Common myeloid progenitor, CD34-positive (primary cell): Measurements from ENCODE around the gene CBLIF.

Source experiments
- CTCF ChIA-PET: fragments of 350-600 bp; sonication (Branson Sonifier 250); formaldehyde crosslinking; loops from one replicate; lab custom pipeline; 2021; ENCODE audit warnings: antibody characterized with exemption; lab: Charles Lee
- POLR2A ChIA-PET: fragments of 350-600 bp; sonication (Branson Sonifier 250); formaldehyde crosslinking; loops from one replicate; lab custom pipeline; 2021; ENCODE audit warnings: antibody characterized with exemption; lab: Charles Lee
- DNase-seq, 3 donors: peaks; one replicate each; pipeline versions ENCODE4 v3.0.0 to v3.0.0-alpha.2; 2013
- H3K27ac ChIP-seq, 2 experiments: 1 replicate in 1 of 2; 2 replicates in 1 of 2; pipeline ENCODE4 v1.7.0; 2013; ENCODE audit warnings: inconsistent platforms in 2 of 2, low read length in 2 of 2, mild to moderate bottlenecking in 2 of 2, low read depth in 1 of 2, moderate library complexity in 1 of 2; ENCODE audit not compliant: severe bottlenecking in 2 of 2, insufficient read depth in 1 of 2, poor library complexity in 1 of 2
- H3K27me3 ChIP-seq, 5 experiments: replicated peaks in 2 of 5; 1 replicate in 3 of 5; 2 replicates in 2 of 5; pipeline versions ENCODE4 v1.6.1 to v1.7.0; 2013; ENCODE audit warnings: low read length in 4 of 5, mild to moderate bottlenecking in 2 of 5, moderate library complexity in 2 of 5, inconsistent platforms in 1 of 5; ENCODE audit not compliant: insufficient read depth in 5 of 5, control insufficient read depth in 4 of 5
- H3K36me3 ChIP-seq, 4 experiments: 1 replicate in 2 of 4; 2 replicates in 2 of 4; pipeline versions ENCODE4 v1.6.1 to v1.7.0; 2013; ENCODE audit warnings: low read length in 3 of 4, control low read depth in 1 of 4, mild to moderate bottlenecking in 1 of 4; ENCODE audit not compliant: control insufficient read depth in 4 of 4, insufficient read depth in 4 of 4
- H3K4me1 ChIP-seq, 4 experiments: 1 replicate in 3 of 4; 2 replicates in 1 of 4; pipeline versions ENCODE4 v1.6.1 to v1.7.1; 2013; ENCODE audit warnings: low read length in 3 of 4, mild to moderate bottlenecking in 3 of 4, control low read depth in 1 of 4, inconsistent platforms in 1 of 4, moderate library complexity in 1 of 4; ENCODE audit not compliant: control insufficient read depth in 4 of 4, insufficient read depth in 4 of 4; ENCODE audit errors: control extremely low read depth in 1 of 4
- H3K4me3 ChIP-seq, 7 experiments: 1 replicate in 4 of 7; 2 replicates in 3 of 7; pipeline versions ENCODE4 v1.5.1 to v1.7.0; 2013; ENCODE audit warnings: mild to moderate bottlenecking in 7 of 7, low read length in 6 of 7, moderate library complexity in 6 of 7, inconsistent platforms in 2 of 7, low read depth in 2 of 7, control low read depth in 1 of 7; ENCODE audit not compliant: insufficient read depth in 4 of 7, control insufficient read depth in 1 of 7; ENCODE audit errors: extremely low read depth in 1 of 7
- H3K9me3 ChIP-seq, 5 experiments: 1 replicate in 4 of 5; 2 replicates in 1 of 5; pipeline versions ENCODE4 v1.6.1 to v1.7.1; 2013; ENCODE audit warnings: low read length in 4 of 5, mild to moderate bottlenecking in 2 of 5, inconsistent platforms in 1 of 5, low read depth in 1 of 5, moderate library complexity in 1 of 5; ENCODE audit not compliant: control insufficient read depth in 4 of 5, insufficient read depth in 2 of 5; ENCODE audit errors: control extremely low read depth in 1 of 5
- WGBS: methylation state at CpG from one replicate; pipeline ENCODE4 v1.1.5; 2013; ENCODE audit not compliant: insufficient coverage; 5-methylcytosine and 5-hydroxymethylcytosine counted together

The CBLIF gene

GRCh38 chr11:59802639-59803176 is 42.6 kb downstream of the CBLIF start:
- Histone ChIP-seq H3K27ac (no peak overlapping the region), H3K36me3 (peaks cover 2 to 69% (median 15%) of the 10 kb centered on the region in 4 experiments)

DNA sequence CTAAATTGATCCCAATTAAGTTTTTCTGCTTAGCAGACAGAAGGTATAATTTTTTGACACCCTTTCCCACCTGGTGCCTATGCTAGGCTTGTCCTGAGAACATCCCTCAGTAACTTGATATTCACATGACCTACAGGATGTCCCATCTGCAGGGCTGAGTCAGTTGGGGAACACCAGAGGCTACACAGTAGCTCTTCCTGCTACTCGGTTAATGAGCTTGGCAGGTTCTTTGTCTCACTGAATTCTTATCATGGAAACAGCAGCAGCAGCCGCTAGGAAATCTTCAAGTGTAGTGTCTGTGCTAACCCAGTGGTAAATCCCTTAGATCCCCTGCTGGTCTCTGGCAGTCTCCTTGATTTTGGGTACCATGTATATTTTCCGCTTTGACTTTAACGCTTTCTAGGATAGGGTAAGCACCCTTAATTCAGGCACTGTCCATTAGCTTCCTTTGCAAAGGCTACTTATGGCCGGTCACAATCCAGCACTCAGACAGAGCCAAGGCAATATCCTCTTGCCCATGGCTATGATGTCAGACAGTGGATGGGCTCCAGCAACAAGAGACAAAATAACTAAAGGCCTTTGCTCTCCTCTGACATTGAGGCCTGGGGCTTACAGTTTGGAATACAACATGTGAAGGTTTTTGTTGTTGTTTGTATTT is 43.2 kb downstream of the CBLIF start:
- Histone ChIP-seq H3K4me3 (no peak overlapping the region), H3K27me3 (no peaks in the 10 kb centered on the region), H3K4me1 (peaks cover 2 to 27% (median 21%) of the 10 kb centered on the region in 4 experiments), H3K9me3 (no peaks in the 10 kb centered on the region), H3K27ac (no peak overlapping the region), H3K36me3 (peaks cover 2 to 69% (median 17%) of the 10 kb centered on the region in 4 experiments)
- DNase-seq = peak in 2 of 3 donors; percentile 18 to 28
- CTCF ChIA-PET = interaction anchor here (0.9 to 3.2 kb wide), 21 partner anchors 8 to 449 kb away, joined by 3 to 74 read pairs (median 6); partner anchors contain the start of genes MRPL16 and STX3
- POLR2A ChIA-PET = interaction anchor here (0.6 to 1.2 kb wide), 3 partner anchors 48 to 274 kb away, joined by 3 to 5 read pairs (median 4); partner anchors contain the start of gene STX3
- WGBS = 68% methylated on average over 5 of the region's 5 CpGs

More at GRCh38 chr11:59802639-59803176, 42.6 kb downstream of the CBLIF start:
- Histone ChIP-seq H3K27me3 (no peaks in the 10 kb centered on the region), H3K4me3 (no peak overlapping the region), H3K9me3 (no peaks in the 10 kb centered on the region), H3K4me1 (peaks cover 6 to 33% (median 26%) of the 10 kb centered on the region in 4 experiments)
- WGBS = 8% methylated on average over 2 of the region's 4 CpGs
- DNase-seq = peak; percentile 66 to 75 (median 75)
- ChIA-PET POLR2A (interaction anchor here (1.2 kb wide), 1 partner anchor 48 kb away, joined by 5 read pairs; the partner anchor contains the start of gene STX3), CTCF (interaction anchor here (0.9 to 8.0 kb wide), 10 partner anchors 10 to 76 kb away, joined by 3 to 74 read pairs (median 12); partner anchors contain the start of gene STX3)

GRCh38 chr11:59801160-59801706 is 44.1 kb downstream of the CBLIF start:
- DNase-seq = no peak
- no peak overlapping the region for H3K27ac ChIP-seq
- 93% methylated on average over 2 of the region's 2 CpGs for WGBS
- ChIA-PET POLR2A (interaction anchor here (0.6 to 1.2 kb wide), 2 partner anchors 47 to 273 kb away, joined by 3 to 5 read pairs; partner anchors contain the start of gene STX3), CTCF (interaction anchor here (1.1 to 3.2 kb wide), 21 partner anchors 8 to 450 kb away, joined by 3 to 74 read pairs (median 6); partner anchors contain the start of genes MRPL16 and STX3)
- H3K4me3 ChIP-seq = no peak overlapping the region
- H3K9me3 ChIP-seq = no peaks in the 10 kb centered on the region
- no peaks in the 10 kb centered on the region for H3K27me3 ChIP-seq
- peaks cover 0 to 20% (median 15%) of the 10 kb centered on the region in 4 experiments for H3K4me1 ChIP-seq
- peaks cover 2 to 65% (median 15%) of the 10 kb centered on the region in 4 experiments for H3K36me3 ChIP-seq

DNA sequence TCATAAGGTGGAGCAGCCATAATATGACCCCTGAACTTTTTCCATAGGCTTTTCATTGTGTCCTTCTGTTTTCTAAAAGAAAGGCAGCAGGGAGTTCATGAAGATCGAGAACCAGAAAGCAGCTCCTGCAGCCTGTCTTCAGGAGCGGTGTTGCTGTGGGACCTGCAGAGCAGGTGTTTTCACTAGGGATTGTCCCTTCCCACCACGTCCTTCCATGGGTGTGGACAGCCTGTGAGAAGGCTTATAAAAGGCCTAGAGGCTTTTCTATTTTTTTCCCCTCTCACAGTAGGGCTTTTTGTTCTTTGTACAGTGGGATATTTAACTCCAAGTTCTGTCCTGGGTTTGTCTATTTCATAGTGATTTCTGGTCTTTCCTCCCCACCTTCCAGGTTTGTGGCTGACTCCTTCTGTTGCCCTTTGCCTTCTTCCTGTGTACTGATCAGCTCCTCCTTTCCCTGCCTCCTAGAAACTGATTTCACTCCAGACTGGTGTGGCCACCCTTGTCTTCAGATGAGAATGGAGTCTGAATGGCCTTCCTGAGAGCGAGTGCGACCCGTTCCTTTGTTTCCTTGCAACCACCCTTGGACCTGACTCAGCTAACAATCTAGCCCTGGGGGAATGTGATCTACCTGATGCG is 44.8 kb downstream of the CBLIF start:
- CTCF ChIA-PET = interaction anchor here (1.1 to 3.2 kb wide), 13 partner anchors 8 to 451 kb away, joined by 3 to 74 read pairs (median 7); partner anchors contain the start of genes MRPL16 and STX3
- WGBS = 97% methylated on average over 7 of the region's 7 CpGs
- DNase-seq = no peak
- POLR2A ChIA-PET = no interaction called here
- Histone ChIP-seq H3K9me3 (no peaks in the 10 kb centered on the region), H3K4me1 (peaks cover 0 to 20% (median 14%) of the 10 kb centered on the region in 4 experiments), H3K4me3 (no peak overlapping the region), H3K27ac (no peak overlapping the region), H3K36me3 (peaks cover 2 to 65% (median 18%) of the 10 kb centered on the region in 4 experiments), H3K27me3 (no peaks in the 10 kb centered on the region)

DNA sequence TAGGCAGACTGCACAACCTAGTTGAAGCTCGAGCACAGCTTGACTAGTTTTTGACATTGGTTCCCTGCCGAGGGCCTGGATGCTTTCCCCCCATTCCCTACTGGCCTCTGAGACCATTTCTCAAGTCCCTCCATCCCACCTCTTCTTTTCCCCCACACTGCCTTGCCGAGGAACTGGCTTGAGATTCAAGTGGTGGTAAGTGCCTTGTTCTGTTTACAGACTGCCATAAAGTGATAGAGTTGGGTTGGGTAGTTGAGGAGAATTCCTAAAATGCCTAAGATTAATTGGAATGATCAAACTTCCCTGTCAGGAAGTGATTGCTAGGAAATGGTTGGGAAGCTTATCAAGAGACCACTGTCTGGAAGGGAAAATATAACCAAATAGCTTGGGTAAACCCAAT is 50.9 kb downstream of the CBLIF start:
- no peaks in the 10 kb centered on the region for H3K27me3 ChIP-seq
- no peaks in the 10 kb centered on the region for H3K9me3 ChIP-seq
- no peak overlapping the region for H3K27ac ChIP-seq
- H3K4me3 ChIP-seq = no peak overlapping the region
- no peaks in the 10 kb centered on the region for H3K4me1 ChIP-seq
- DNase-seq = no peak
- CTCF ChIA-PET = interaction anchor here (1.4 to 3.2 kb wide), 2 partner anchors 7 to 33 kb away, joined by 4 to 14 read pairs; no protein-coding TSS in a partner anchor
- WGBS = 100% methylated on average over 1 of the region's 3 CpGs
- POLR2A ChIA-PET = no interaction called here
- H3K36me3 ChIP-seq = peaks cover 13 to 78% (median 49%) of the 10 kb centered on the region in 4 experiments

DNA sequence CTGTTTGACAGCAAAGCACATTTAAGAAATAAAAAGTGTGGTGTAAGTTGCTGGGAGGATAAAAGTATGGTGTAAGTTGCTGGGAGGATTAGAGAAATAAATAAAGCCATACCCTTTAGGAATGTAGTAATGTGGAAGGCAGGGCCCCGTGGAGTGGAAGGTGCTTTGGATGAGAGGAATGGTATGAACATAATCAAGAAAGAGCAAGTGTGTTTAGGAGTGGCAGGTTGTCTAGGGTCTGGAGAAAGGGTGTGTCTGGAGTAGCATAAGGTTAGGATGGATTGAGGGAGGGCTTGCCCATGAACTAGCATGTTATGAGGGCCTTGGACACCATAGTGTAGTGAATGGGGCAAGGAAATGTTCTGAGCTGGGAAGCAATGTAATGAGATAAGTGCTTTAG is 52.8 kb downstream of the CBLIF start:
- no peaks in the 10 kb centered on the region for H3K9me3 ChIP-seq
- H3K27ac ChIP-seq = no peak overlapping the region
- POLR2A ChIA-PET = no interaction called here
- WGBS = 78% methylated on average over 1 of the region's 1 CpG
- H3K4me1 ChIP-seq = no peaks in the 10 kb centered on the region
- no peaks in the 10 kb centered on the region for H3K27me3 ChIP-seq
- no peak overlapping the region for H3K4me3 ChIP-seq
- CTCF ChIA-PET = interaction anchor here (1.2 to 3.2 kb wide), 2 partner anchors 8 to 9 kb away, joined by 4 to 14 read pairs; no protein-coding TSS in a partner anchor
- DNase-seq = no peak
- H3K36me3 ChIP-seq = peaks cover 13 to 87% (median 55%) of the 10 kb centered on the region in 4 experiments
